Skeletal muscle cell (primary cell): Measurements from ENCODE around the gene DMD.
A peak's percentile ranks its signal among the peaks of the same experiment; 100 is the strongest.
"Not testable (repeated sequence)": the region's sequence is repeated elsewhere in the genome, so short reads cannot be mapped to it uniquely, and the experiment has no call there.

ENCODE experiments used
- DNase-seq: peaks from one replicate; pipeline ENCODE4 v3.0.0-alpha.2; 2010; ENCODE audit warnings: low read depth
- H3K4me3 ChIP-seq: 2 replicates; pipeline ENCODE4 v1.5.1; 2011; ENCODE audit warnings: low read depth, mild to moderate bottlenecking, control low read depth, low read length, moderate library complexity

Gene DMD

DNA sequence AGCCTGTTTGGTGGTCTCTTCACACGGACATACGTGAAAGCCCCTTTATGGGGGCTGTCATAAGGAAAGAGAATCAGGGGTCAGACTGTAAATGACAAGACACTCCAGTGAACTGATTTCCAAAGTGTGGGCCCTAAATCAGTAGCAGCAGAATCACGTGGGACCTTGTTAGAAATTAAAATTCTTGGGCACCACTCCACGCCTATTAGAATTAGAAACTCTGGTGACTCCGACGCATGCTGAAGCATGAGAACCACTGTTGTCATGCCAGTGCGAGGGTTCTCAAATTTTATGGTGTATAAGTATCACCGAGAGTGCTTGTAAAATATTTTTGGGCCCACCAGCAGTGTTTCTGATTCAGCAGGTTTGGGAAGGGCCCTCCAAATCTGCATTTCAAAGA, 672.8 kb downstream of the DMD start:
- DNase-seq = no peak

DNA sequence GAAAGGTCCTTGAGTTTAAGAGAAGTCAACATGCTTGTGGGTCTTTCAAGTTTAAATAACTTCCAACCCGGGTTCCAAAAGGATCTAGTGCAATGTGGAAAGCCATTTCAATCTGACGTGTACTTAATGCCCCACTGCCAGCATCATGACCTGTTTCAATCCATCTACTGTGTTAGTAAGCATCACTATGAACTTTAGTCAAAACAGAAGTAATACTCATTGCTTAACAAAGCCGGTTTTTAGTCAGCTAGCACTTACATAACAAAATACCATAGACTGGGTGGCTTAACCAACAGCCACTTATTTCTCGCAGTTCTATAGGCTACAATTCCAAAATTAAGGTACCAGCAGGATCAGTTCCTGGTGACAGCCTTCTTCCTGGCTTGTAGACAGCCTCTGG, 677.5 kb downstream of the DMD start:
- no peak for DNase-seq
- no peak overlapping the region for H3K4me3 ChIP-seq

More for the DNA sequence above, 672.8 kb downstream of the DMD start:
- no peak overlapping the region for H3K4me3 ChIP-seq

DNA sequence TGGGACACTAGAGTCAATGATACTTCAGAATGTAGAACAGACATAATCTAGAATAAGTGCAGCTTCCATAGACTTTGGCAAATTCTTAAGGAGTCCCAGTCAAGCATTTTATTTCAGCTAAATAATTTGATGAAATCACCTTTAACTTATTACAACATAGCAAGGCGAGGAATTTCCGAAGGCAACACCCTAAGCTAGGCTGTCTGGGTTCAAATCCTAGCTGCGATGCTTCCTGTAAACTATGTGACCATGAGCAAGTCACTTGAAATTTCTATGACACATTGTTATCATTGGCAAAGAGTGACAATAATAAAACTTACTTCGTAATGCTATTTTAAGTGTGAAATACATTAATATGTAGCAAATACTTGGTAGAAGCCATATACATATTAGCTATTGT, 679.1 kb downstream of the DMD start:
- DNase-seq = no peak
- H3K4me3 ChIP-seq = no peak overlapping the region

DNA sequence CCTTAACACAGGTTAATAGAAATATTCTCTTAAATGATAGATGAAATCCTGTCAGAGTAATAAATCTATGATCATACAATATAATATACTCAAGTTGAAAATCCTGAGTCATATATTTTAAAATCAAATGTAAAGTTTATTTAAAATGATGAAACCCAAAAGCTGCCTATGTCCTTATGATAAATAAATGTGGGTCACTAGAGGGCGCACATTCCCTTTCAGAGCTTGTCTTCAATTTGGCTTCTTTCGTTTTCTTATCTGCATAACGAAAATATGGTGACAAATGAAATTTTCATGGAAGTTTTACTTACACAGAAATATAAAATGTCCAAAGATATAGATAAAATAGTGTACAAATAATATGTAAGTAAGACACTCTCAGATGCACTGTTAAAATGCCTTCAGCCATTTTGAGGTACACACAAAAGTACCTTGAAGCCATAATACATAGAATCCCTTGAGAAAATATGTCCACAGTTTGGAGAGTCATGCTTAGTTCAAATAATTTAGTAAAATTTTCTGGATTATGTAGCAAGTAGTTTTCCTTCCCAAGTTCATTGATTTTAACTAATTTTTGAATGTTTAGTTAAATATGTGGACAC, 680.4 kb downstream of the DMD start:
- peak; percentile 5 for DNase-seq
- H3K4me3 ChIP-seq = no peak overlapping the region

DNA sequence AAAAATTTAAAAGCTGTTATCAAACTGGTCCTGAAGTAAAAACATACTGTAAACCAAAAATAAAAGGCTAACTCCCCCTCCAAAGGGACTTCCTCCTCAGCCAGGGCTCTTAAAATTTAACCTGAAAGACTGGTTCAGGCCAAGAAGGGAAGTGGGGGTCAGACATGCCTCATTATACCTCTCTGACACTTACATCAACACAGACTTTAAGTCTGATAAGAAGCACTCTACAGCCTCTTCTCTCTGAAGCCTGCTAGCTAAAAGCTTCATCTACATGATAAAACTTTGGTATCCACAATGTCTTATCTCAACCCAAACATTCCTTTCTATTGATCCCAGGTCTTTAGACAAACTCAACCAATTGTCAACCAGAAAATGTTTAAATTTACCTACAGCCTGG, 682.9 kb downstream of the DMD start:
- not testable (repeated sequence) for H3K4me3 ChIP-seq, DNase-seq

DNA sequence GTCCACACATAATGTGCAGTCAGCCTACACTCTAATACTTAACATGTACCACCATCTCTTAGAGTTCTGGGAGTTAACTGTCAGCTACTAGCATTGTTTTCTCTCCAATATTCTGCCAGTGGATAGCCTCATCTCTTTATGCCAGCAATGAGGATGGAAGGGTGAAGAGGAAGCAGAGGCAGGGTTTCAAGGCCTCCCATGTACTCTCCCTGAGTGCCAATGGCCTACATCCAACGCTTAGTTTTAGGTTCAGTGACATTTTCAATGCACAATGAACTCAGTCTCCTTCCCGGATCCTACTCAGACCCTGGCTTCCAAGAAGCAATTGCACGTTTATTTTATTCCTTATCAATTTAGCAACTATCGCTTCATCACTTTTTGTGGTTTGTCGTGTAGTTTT, 686.1 kb downstream of the DMD start:
- H3K4me3 ChIP-seq = no peak overlapping the region
- DNase-seq = no peak

DNA sequence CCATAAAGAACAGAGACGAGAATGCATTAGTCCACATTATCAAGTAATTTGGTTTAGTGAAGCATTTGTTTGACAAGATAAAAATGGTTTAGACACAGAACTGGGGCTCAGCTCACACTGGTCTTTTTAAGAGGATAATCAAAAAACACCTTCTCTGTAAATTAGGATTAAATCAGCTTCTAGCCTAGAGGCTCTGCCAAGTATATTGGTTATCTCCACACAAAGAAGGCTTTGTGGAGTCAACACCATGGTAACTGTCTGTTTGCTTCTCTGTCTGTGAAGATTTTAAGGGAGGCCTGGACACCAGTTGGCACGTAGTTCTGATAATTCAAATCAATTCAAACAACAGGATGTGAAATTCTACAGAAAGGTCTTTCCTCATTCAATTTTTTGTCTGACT, 687.0 kb downstream of the DMD start:
- no peak for DNase-seq
- no peak overlapping the region for H3K4me3 ChIP-seq

DNA sequence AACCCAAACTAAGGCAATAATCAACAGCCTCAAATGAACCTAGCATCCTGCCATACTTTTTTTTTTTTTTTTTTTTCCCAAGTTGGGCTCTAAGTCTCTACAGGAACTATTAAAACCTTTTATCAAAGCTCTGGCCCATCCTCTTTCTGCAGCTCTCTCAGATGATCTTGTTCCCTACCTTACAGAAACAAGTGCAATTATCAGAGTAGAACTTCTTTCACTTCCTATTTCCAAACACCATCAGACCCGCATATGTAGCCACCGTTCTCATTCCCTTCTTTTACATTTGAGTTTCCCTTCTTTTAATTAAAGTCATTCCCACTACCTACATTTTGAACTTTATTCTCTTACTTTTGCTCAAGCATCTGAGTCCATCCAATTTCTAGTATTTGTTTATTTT, 690.6 kb downstream of the DMD start:
- DNase-seq = no peak
- no peak overlapping the region for H3K4me3 ChIP-seq

DNA sequence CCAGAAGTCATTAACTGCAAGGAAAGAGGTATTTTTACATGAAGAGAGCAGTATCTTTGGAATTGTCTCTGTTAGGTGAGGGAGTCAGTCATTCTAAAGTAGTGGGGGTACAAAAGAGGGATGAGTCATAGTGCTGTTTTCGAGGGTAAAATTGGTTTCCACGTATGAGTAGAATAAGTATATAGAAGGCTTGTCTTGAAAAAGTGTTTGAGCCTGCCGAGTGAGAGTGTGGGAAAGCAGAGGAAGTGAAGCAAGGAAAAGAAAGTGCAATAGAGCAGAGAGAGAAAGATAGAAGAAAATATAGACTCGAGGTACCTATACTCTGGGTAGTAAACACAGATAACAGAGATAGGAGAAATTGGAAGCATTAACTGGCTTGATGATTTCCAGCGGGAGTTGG, 696.4 kb downstream of the DMD start:
- DNase-seq = no peak
- H3K4me3 ChIP-seq = no peak overlapping the region

DNA sequence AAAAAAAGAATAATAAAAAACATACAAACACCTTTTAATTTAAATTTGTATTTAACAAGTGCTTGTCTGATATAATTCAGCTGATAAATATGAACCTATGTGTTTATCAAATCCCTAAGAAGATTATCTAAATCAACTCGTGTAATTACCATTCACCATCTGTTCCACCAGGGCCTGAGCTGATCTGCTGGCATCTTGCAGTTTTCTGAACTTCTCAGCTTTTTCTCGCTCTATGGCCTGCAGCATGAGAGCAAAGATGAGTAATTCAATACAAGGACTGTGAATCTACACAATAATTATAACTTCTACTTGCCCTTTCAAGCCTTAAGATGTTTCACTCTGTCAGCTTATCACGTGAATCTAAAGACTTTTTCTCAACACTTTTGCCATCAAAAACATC, 709.7 kb downstream of the DMD start:
- no peak for DNase-seq
- H3K4me3 ChIP-seq = no peak overlapping the region

DNA sequence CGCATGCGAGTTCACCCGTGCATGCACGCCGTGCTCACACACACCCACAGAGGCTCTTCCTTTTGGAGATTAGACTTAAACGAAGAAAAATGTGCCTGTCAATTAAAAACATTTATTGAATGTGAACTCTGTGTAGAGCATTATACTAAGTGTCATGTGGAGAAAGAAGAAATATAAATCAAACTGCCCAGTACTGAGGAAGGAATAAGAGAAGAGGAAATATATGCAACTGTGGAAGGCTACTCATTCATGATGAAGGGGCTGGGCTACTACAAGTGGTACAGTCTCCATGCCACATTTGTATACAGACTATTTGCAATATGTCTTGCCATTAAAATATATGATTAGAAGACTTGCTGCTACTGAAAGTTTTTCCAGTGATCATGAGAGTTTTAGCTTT, 714.7 kb downstream of the DMD start:
- H3K4me3 ChIP-seq = no peak overlapping the region
- DNase-seq = no peak

DNA sequence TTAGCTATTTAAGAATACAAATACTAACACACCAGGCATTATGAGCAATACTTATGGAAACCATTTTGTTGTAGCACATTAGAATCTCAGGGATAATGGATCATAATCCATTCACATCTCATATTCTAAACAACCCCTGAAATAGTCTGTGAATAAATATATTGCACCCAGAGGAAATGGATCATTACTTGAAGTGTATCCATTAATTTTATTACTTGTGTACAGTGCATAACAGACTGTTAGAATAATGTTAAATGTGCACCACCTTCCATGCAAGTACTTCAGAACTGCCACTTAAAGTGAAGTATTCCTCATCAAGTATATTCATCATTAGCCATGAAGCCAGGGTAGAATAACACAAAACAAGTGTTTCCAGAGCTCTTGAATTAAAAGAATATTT, 715.5 kb downstream of the DMD start:
- no peak for DNase-seq
- no peak overlapping the region for H3K4me3 ChIP-seq

DNA sequence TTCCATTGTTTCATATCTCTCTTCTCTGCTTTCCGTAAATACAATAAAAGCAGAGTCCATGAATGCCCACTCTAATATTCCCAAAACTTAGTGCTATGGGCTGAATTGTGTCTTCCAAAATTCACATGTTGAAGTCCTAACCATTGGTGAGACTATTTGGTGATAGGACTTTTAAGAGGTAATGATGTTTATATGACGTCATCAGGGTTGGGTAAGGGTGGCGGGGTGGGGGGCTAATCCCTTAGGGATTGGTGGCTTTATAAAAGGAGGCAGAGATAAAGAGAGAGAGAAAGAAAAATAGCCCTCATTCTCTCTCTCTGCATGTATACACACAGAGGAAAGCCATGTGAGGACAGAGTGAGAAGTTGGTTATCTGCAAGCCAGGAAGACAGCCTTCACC, 722.2 kb downstream of the DMD start:
- H3K4me3 ChIP-seq = no peak overlapping the region
- no peak for DNase-seq

DNA sequence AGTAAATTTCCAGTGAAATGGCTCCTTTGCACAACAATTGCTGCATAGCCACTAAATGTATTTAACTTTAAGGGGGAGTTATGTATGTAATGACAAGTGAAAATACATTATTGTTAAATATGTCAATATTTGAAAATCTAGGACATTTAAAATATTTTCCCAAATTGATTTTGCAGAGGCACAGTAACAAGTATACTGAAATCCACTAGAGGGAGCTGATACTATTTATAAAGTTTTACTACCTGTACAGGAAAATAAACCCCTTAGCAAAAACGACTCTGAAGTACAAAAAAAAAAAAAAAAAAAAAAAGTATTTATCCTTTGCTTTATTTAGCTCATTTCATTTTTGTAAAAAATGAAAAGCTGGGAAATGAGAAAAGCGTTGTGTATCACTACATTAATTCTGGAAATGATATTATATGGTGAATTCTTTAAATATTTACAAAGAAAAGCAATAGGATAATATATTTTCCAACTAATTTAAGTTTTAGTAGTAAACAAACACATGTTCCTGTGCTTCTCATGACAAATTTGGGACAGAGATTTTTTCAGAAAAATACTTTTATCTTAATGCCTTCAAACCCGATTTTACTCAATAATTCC, 727.7 kb downstream of the DMD start:
- H3K4me3 ChIP-seq = no peak overlapping the region
- no peak for DNase-seq

DNA sequence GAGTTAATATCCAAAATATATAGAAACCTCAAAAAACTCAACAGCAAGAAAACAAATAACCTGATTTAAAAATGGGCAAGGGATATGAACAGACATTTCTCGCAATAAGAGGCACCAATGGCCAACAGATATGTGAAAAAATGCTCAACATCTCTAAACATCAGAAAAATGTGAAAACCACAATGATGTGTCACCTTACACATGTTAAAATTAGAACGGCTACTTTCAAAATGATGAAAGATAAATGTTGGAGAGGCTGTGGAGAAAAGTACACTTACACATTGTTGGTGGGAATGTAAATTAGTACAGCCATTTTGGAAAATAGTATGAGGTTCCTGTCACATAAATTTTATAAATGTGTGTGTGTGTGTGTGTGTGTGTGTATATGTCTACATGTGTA, 731.3 kb downstream of the DMD start:
- no peak for DNase-seq
- no peak overlapping the region for H3K4me3 ChIP-seq

DNA sequence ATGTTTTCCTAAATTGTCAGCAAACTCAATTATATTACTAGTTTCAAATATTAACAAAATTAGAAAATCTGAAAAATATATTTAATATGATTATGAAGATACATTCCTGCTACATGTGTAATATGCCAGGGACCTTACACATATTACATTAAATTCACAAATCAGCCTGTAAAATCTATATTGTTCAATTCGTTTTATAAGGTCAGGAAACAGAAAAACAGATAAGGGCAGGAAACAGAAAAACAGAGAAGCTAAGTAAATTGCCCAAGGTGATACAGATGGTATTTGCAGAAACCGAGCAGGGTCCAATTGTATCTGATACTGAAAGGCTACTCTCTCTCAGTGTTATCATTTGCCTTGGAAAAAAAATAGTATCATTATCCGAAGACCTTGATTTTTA, 739.0 kb downstream of the DMD start:
- no peak overlapping the region for H3K4me3 ChIP-seq
- no peak for DNase-seq

DNA sequence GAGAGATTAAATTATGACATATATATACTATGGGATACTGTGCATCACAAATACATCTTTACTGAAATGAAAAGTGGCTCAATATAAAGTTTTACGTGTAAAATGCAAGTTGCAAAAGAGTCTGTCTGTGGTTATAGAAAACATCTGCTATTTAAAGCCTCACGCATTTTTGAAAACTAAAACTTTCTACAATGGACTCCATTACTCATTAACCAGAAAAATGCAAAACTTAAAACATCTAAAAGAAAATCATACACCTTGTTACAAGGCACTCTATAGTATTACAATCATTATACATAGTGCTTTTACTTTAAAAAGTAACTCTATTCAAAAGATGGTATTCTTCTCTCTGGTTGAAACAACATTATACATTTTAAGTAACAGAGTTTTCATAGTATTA, 755.6 kb downstream of the DMD start:
- no peak overlapping the region for H3K4me3 ChIP-seq
- no peak for DNase-seq

DNA sequence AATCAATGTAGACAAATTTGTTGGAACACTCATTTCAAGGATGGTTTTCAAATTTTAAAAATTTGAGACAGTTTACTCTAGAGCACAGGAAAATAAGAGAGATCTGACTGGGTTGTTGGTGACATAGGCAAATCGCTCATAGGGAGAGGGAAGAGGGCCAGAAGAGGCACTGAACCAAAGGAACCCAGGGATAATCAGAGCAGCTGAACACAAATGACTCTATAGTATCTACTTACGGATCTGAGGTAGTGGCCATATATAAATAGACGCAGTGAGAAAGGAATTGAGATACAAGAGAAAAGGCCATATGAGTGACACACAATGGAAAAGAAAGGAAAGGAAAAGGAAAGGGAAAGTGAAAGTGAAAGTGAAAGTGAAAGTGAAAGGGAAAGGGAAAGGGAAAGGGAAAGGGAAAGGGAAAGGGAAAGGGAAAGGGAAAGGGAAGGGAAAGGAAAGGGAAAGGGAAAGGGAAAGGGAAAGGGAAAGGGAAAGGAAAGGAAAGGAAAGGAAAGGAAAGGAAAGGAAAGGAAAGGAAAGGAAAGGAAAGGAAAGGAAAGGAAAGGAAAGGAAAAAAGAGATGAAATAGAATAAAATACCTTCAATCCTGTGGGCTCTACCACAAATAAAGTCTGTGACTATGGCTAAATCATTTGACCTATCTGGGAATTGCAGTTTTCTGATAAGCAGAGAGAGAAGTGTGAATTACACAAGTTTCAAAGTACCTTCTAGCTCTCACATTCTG, 759.2 kb downstream of the DMD start:
- no peak for DNase-seq
- no peak overlapping the region for H3K4me3 ChIP-seq

DNA sequence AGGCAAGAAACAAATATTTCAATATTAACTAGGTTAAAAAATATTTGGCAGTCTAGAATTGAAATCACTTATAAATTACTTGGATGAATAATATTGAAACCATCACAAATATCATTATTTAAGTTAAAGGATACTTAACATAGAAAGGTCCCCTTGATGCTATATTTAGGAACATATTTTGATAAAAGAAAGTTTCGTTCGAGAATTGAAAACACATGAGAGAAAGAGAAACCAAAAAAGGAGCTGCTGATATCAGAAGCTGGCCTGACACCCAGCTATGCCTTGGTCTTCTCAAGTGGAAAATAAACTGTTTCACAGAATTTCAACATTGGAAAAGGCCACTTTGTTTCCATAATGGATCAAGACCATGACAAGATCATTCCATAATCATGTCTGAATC, 762.4 kb downstream of the DMD start:
- no peak for DNase-seq
- no peak overlapping the region for H3K4me3 ChIP-seq

DNA sequence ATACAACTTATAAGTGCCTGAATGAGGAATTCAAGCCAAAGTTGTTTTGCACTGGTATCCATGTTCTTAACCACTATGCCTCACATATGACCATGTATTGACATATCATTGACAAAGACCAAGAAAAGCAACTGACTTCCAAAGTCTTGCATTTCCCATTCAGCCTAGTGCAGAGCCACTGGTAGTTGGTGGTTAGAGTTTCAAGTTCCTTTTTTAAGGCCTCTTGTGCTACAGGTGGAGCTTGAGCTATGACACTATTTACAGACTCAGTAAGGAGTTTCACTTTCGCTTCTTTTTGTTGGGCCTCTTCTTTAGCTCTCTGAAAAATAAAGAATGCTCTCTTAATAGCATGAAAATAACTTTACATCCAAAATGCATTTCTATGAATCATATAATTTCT, 763.0 kb downstream of the DMD start:
- no peak for DNase-seq
- H3K4me3 ChIP-seq = no peak overlapping the region

DNA sequence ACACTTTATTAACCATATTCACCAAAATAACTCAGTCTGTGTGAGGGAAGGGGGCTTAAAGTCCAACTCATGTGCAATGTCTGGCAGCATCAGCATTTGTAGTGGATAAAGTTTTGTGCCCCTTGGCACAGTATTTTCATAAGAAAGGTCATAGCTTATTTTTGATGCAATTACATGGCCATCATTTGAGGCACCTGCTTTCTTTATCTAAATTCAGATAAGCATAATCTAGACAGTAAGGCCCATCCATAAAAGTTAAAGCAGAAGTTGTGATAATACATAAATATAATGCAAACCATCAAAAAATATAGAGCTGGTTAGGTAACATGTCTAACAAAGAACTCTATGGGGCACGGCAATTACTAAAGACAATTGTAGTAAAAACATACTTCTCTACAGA, 763.7 kb downstream of the DMD start:
- DNase-seq = no peak
- H3K4me3 ChIP-seq = no peak overlapping the region
